Measurements from ENCODE around the gene WAC. TPM values are rescaled to one million over a fixed set of nuclear protein-coding genes. Genes with fewer than 3 reads are reported as not detected.

WAC gene
- total and polyA plus RNA-seq, 12 donors = 23.6 to 143 (median 104) TPM

DNA sequence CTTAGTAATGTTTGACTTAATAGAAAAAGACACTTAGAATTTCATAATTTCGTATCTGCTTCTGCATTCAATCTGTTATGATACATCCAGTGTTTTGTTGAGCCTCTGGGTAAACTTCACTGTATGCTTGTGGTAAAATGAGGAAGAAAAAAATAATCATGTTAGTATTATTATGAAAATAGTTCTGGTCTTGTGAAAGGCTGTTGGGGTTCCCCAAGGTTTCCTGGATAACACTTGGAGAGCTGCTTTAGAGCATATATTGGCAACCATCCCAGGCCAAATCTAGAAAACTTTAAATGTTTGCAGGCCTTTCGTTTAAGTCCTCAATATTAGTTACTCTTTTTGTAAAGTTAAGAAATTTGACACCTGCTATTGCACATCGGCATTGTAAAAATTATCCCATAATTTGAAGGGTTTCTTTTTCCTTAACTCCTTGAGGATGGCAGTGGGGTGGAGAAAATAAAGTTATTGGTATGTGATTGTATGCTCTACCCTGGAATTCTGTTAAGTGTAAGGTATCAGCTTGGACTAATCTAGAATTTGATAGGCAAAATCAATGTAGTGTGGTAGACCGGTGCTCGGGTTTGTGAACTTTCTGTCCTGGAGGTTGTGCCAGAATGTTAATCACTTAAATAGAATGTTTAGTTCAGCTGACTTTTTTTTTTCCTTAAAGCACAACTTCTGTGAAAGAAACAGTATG is 54.5 kb downstream of the WAC start:
- Histone ChIP-seq H3K27ac (peak overlapping the region in 3 of 5 donors; percentile 24 to 33 (median 28)), H3K36me3 (replicated peaks in 1 of 2) (peaks cover 0 to 54% of the 10 kb centered on the region in 2 donors), H3K9me3 (replicated peaks in 1 of 3) (no peaks in the 10 kb centered on the region), H3K4me1 (replicated peaks in 1 of 2) (peaks cover 23 to 33% of the 10 kb centered on the region in 2 donors), H3K4me3 (no peak overlapping the region), H3K27me3 (no peaks in the 10 kb centered on the region)
- intact Hi-C loops (cut with DNase I) = loop anchor here in 1 of 2 donors (10.0 kb wide), 1 partner anchor 153 kb away; no protein-coding TSS in a partner anchor
- 31 to 44% (median 38%) methylated on average over 5 of the region's 5 CpGs for WGBS, 4 donors
- TF ChIP-seq, protein P1, sequence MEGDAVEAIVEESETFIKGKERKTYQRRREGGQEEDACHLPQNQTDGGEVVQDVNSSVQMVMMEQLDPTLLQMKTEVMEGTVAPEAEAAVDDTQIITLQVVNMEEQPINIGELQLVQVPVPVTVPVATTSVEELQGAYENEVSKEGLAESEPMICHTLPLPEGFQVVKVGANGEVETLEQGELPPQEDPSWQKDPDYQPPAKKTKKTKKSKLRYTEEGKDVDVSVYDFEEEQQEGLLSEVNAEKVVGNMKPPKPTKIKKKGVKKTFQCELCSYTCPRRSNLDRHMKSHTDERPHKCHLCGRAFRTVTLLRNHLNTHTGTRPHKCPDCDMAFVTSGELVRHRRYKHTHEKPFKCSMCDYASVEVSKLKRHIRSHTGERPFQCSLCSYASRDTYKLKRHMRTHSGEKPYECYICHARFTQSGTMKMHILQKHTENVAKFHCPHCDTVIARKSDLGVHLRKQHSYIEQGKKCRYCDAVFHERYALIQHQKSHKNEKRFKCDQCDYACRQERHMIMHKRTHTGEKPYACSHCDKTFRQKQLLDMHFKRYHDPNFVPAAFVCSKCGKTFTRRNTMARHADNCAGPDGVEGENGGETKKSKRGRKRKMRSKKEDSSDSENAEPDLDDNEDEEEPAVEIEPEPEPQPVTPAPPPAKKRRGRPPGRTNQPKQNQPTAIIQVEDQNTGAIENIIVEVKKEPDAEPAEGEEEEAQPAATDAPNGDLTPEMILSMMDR (IDR thresholded peaks at IDR 0.05) = no peak
- TF ChIP-seq POLR2A (IDR thresholded peaks at IDR 0.05) = no peak
- no peak for DNase-seq

DNA sequence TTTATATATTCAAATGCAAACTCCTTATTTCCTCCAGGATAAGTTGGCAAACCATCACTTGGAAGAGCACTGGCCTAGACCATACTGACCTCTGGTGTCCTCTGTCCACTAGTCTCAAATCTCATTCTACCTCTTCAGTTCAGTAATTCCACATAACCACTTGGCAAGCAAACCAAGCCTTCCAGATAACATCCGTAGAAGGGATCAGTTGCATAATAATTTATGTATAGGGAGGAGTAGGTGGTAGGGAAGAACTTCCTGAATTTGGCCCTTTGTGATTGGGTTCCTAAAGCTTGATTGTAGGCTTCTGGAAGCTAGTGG is 55.0 kb downstream of the WAC start:
- Histone ChIP-seq H3K27me3 (no peaks in the 10 kb centered on the region), H3K27ac (peak overlapping the region in 3 of 5 donors; percentile 19 to 24 (median 21)), H3K36me3 (replicated peaks in 1 of 2) (peaks cover 0 to 57% of the 10 kb centered on the region in 2 donors), H3K4me1 (replicated peaks in 1 of 2) (peaks cover 26 to 34% of the 10 kb centered on the region in 2 donors), H3K9me3 (replicated peaks in 1 of 3) (no peaks in the 10 kb centered on the region), H3K4me3 (no peak overlapping the region)
- DNase-seq = peak in 3 of 7 donors; percentile 27 to 41 (median 27)
- no peak for TF ChIP-seq POLR2A (IDR thresholded peaks at IDR 0.05)
- TF ChIP-seq, protein P1 (IDR thresholded peaks at IDR 0.05) = peak; percentile 5 to 40 (median 28)
- 3 to 11% (median 4%) methylated on average over 1 of the region's 1 CpG for WGBS, 4 donors
- intact Hi-C loops (cut with DNase I) = loop anchor here in 1 of 2 donors (10.0 kb wide), 1 partner anchor 153 kb away; no protein-coding TSS in a partner anchor

DNA sequence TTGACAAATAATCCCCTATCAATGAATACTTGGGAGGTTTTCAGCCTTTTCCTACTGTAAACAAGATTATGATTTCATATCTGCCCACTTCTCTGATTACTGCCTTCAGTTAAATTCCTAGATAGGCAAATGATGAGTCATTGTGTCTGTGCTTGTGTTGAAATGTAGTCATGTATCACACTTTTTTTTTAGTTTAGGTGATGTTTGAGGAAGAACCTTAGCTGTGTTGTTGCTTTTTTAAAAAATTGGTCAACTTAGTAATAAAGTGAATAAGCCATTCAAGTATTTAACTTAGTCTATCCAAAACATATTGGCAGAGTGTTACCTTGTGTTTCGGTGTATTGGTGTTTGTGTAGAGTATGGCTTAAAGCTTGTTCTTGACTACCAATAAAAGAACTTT is 60.0 kb downstream of the WAC start:
- Histone ChIP-seq H3K27ac (peak overlapping the region in 1 of 5 donors; percentile 45), H3K27me3 (no peaks in the 10 kb centered on the region), H3K4me3 (no peak overlapping the region), H3K36me3 (replicated peaks in 1 of 2) (peaks cover 0 to 31% of the 10 kb centered on the region in 2 donors), H3K9me3 (replicated peaks in 1 of 3) (no peaks in the 10 kb centered on the region), H3K4me1 (replicated peaks in 1 of 2) (peaks cover 13 to 50% of the 10 kb centered on the region in 2 donors)
- DNase-seq = no peak
- intact Hi-C loops (cut with DNase I) = no loop called here
- 100% methylated on average over 1 of the region's 1 CpG for WGBS, 4 donors
- TF ChIP-seq, protein P1 (IDR thresholded peaks at IDR 0.05) = no peak
- TF ChIP-seq POLR2A (IDR thresholded peaks at IDR 0.05) = no peak

DNA sequence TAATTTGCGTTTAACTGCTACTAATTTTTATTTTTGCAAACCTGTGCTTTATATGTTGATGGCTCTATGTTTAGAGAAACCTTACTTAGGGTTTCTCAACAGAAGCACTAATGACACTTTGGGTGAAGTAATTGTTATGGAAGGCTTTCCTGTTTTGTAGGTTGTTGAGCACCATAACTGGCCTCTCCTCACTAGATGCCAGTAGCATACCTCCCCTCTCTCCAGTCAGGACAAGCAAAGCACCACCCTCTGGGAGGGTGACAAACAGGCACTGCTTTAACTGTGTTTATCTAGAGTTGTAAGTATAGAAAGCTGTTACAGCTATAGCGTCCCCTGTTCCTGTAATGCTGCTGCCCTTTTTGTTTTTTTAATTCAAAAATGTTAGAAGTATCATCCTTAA is 60.9 kb downstream of the WAC start:
- Histone ChIP-seq H3K9me3 (replicated peaks in 1 of 3) (no peaks in the 10 kb centered on the region), H3K4me1 (replicated peaks in 1 of 2) (peaks cover 5 to 46% of the 10 kb centered on the region in 2 donors), H3K27me3 (no peaks in the 10 kb centered on the region), H3K27ac (no peak overlapping the region), H3K36me3 (replicated peaks in 1 of 2) (peaks cover 0 to 31% of the 10 kb centered on the region in 2 donors), H3K4me3 (no peak overlapping the region)
- WGBS, 4 donors = 47 to 69% (median 58%) methylated on average over 2 of the region's 2 CpGs
- intact Hi-C loops (cut with DNase I) = no loop called here
- no peak for TF ChIP-seq POLR2A (IDR thresholded peaks at IDR 0.05)
- TF ChIP-seq, protein P1 (IDR thresholded peaks at IDR 0.05) = no peak
- DNase-seq = no peak
